IMR-90 (cell line): Measurements from ENCODE around the gene HS6ST2. TPM values are rescaled to one million over a fixed set of nuclear protein-coding genes. Genes with fewer than 3 reads are reported as not detected.

Source experiments
- ATAC-seq: fragments of 200-7000 bp; cut with Tn5 transposase; 2 replicates; pipeline ENCODE4 v1.9.1; 2020; ENCODE audit warnings: low read depth, mild to moderate bottlenecking, moderate library complexity
- BruUV-seq: library from RNA; stranded (reverse); fragments of 400-500 nt; replicated peaks from 2 replicates; lab custom pipeline; 2021; lab: Mats Ljungman, UMichigan
- CTCF ChIA-PET: fragments of 300-600 bp; formaldehyde crosslinking; extraction: SDS; loops from one replicate; lab custom pipeline; 2021; ENCODE audit warnings: antibody characterized with exemption; lab: Yijun Ruan, JAX
- POLR2A ChIA-PET: fragments of 300-600 bp; sonication (Branson Sonifier 250); formaldehyde crosslinking; loops from one replicate; lab custom pipeline; 2022; ENCODE audit warnings: antibody characterized with exemption; ENCODE audit not compliant: unreplicated experiment; lab: Charles Lee
- DNase-seq: peaks from one replicate; pipeline ENCODE4 v3.0.0; 2013
- H2AFZ ChIP-seq: replicated peaks from 2 replicates; pipeline ENCODE3; 2013; ENCODE audit warnings: low read length, mild to moderate bottlenecking; ENCODE audit not compliant: poor library complexity
- H2AK5ac ChIP-seq: 2 replicates; pipeline ENCODE4 v1.6.1; 2013; ENCODE audit warnings: low read depth, low read length, inconsistent platforms
- H2AK9ac ChIP-seq: replicated peaks from 2 replicates; pipeline ENCODE3; 2013; ENCODE audit warnings: mild to moderate bottlenecking, low read depth, low read length, moderate library complexity; ENCODE audit not compliant: poor library complexity
- H2BK120ac ChIP-seq: 2 replicates; pipeline ENCODE4 v1.6.1; 2013; ENCODE audit warnings: low read depth, low read length, inconsistent platforms
- H2BK15ac ChIP-seq: 3 replicates; pipeline ENCODE4 v1.6.1; 2013; ENCODE audit warnings: low read depth, low read length, inconsistent platforms
- H2BK20ac ChIP-seq: 2 replicates; pipeline ENCODE4 v1.6.1; 2013; ENCODE audit warnings: low read depth, mild to moderate bottlenecking, inconsistent platforms, low read length, moderate library complexity
- H2BK5ac ChIP-seq: 2 replicates; pipeline ENCODE4 v1.6.1; 2013; ENCODE audit warnings: mild to moderate bottlenecking, low read depth, low read length, inconsistent platforms; ENCODE audit not compliant: poor library complexity, severe bottlenecking
- H3K14ac ChIP-seq: replicated peaks from 2 replicates; pipeline ENCODE4 v1.6.1; 2013; ENCODE audit warnings: low read depth, low read length, inconsistent platforms
- H3K18ac ChIP-seq: 2 replicates; pipeline ENCODE4 v1.6.1; 2013; ENCODE audit warnings: low read depth, low read length, control low read depth
- H3K23ac ChIP-seq: 2 replicates; pipeline ENCODE4 v1.6.1; 2013; ENCODE audit warnings: low read depth, low read length, inconsistent platforms
- H3K27ac ChIP-seq: 2 replicates; pipeline ENCODE4 v1.5.1; 2013; ENCODE audit warnings: mild to moderate bottlenecking, control low read depth, low read length; ENCODE audit not compliant: insufficient read depth
- H3K27me3 ChIP-seq: 2 replicates; pipeline ENCODE4 v1.6.1; 2013; ENCODE audit warnings: low read length; ENCODE audit not compliant: control insufficient read depth, insufficient read depth
- H3K36me3 ChIP-seq: 2 replicates; pipeline ENCODE4 v1.6.1; 2013; ENCODE audit warnings: low read length, mixed read lengths; ENCODE audit not compliant: control insufficient read depth, insufficient read depth
- H3K4ac ChIP-seq: 2 replicates; pipeline ENCODE4 v1.6.1; 2013; ENCODE audit warnings: low read depth, low read length, inconsistent platforms
- H3K4me1 ChIP-seq: 2 replicates; pipeline ENCODE4 v1.6.1; 2013; ENCODE audit warnings: low read length, mixed read lengths; ENCODE audit not compliant: control insufficient read depth, insufficient read depth
- H3K4me2 ChIP-seq: 2 replicates; pipeline ENCODE4 v1.6.1; 2013; ENCODE audit warnings: low read depth, mild to moderate bottlenecking, control low read depth, low read length, moderate library complexity
- H3K4me3 ChIP-seq: 2 replicates; pipeline ENCODE4 v1.5.1; 2013; ENCODE audit warnings: low read depth, mild to moderate bottlenecking, control low read depth, low read length, moderate library complexity; ENCODE audit not compliant: insufficient read depth
- H3K56ac ChIP-seq: 2 replicates; pipeline ENCODE4 v1.6.1; 2013; ENCODE audit warnings: low read length, inconsistent platforms; ENCODE audit not compliant: insufficient read depth; ENCODE audit errors: extremely low read depth
- H3K79me1 ChIP-seq, 2 experiments: 2 replicates each; pipeline ENCODE4 v1.6.1; 2013; ENCODE audit warnings: low read length in 2 of 2, inconsistent platforms in 1 of 2, low read depth in 1 of 2
- H3K9ac ChIP-seq: 2 replicates; pipeline ENCODE4 v1.6.1; 2013; ENCODE audit warnings: low read depth, low read length, control low read depth
- H3K9me1 ChIP-seq: 2 replicates; pipeline ENCODE4 v1.6.1; 2013; ENCODE audit warnings: low read length, inconsistent platforms; ENCODE audit not compliant: insufficient read depth
- H3K9me3 ChIP-seq: 2 replicates; pipeline ENCODE4 v1.6.1; 2013; ENCODE audit warnings: low read length; ENCODE audit not compliant: control insufficient read depth, insufficient read depth
- H4K20me1 ChIP-seq: 2 replicates; pipeline ENCODE4 v1.6.1; 2013; ENCODE audit warnings: low read length, inconsistent platforms; ENCODE audit not compliant: insufficient read depth
- H4K5ac ChIP-seq: 2 replicates; pipeline ENCODE4 v1.6.1; 2013; ENCODE audit warnings: mild to moderate bottlenecking, low read depth, low read length, control low read depth
- H4K8ac ChIP-seq, 2 experiments: 2 replicates each; pipeline ENCODE4 v1.6.1; 2013; ENCODE audit warnings: low read depth in 2 of 2, low read length in 2 of 2, control low read depth in 1 of 2, inconsistent platforms in 1 of 2
- H4K91ac ChIP-seq: 2 replicates; pipeline ENCODE4 v1.6.1; 2013; ENCODE audit warnings: low read depth, low read length, inconsistent platforms; ENCODE audit not compliant: insufficient read depth
- NFE2L2 ChIP-seq: fragments of 150-350 bp; IDR thresholded peaks from 2 replicates; pipeline ENCODE4 v1.6.1; 2016; ENCODE audit warnings: low read depth, mild to moderate bottlenecking, low read length
- WGBS, 2 experiments: methylation state at CpG; one replicate each; pipeline versions ENCODE4 v1.1.5 to v1.1.7; 2013; ENCODE audit warnings: missing lambda C conversion rate in 2 of 2; ENCODE audit not compliant: insufficient read length in 1 of 2; ENCODE audit errors: extremely low coverage in 2 of 2; 5-methylcytosine and 5-hydroxymethylcytosine counted together
- dilution Hi-C: fragments of 300-500 bp; cut with HindIII; formaldehyde crosslinking; loops from one replicate; pipeline ENCODE4 v1.14.3; 2018; ENCODE audit warnings: low sequenced_read_pairs; ENCODE audit not compliant: unreplicated experiment
- in situ Hi-C: fragments of 300-500 bp; cut with MboI; formaldehyde crosslinking; loops from 3 replicates; pipeline ENCODE4 v1.14.3; 2019; ENCODE audit warnings: low sequenced_read_pairs, inconsistent platforms, mixed read lengths
- intact Hi-C: fragments of 100-400 bp; cut with micrococcal nuclease; formaldehyde crosslinking; loops from 2 replicates; pipeline ENCODE4 v1.10.0; 2022
- polyA plus RNA-seq, 3 experiments: library from polyadenylated mRNA; depleted of rRNA; stranded (reverse); fragments of >200 nt; gene quantifications; 2 replicates each; pipeline ENCODE4 v1.2.3, GENCODE V29; 2012; ENCODE audit warnings: low replicate concordance in 1 of 3
- total RNA-seq: library from RNA; depleted of rRNA; stranded (reverse); fragments of >200 nt; gene quantifications from 2 replicates; pipeline ENCODE4 v1.2.3, GENCODE V29; 2012
- TF ChIP-seq, protein P1 (sequence below): fragments of 150-350 bp; IDR thresholded peaks from 2 replicates; pipeline ENCODE4 v1.6.1; 2017; ENCODE audit warnings: mild to moderate bottlenecking, antibody characterized with exemption, low read length, low read depth

The HS6ST2 gene
- total and polyA plus RNA-seq, 2 of the 4 experiments (the other 2 are of a cell fraction) = not detected

DNA sequence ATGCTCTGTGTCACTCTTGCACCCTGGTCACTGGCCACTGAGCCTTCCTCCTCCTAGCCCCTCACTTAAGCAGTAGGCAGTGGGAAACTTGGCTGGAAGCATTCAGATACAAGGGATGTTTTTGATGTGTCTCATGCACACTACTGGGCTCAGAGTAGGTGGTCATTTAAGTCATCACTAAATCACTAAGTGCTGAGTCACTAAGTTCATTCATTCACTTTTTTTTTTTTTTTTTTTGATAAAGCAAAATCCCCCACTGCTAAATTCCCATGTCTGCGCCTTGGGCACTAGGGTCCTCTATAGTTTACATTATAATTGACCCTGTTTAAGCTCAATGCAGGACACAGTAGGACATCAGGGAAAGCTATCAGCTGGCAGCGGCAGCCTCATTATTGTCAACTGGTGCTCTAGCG, 287.2 kb downstream of the HS6ST2 start:
- H3K36me3 ChIP-seq = no peaks in the 10 kb centered on the region
- H3K4me1 ChIP-seq = no peaks in the 10 kb centered on the region
- H2BK20ac ChIP-seq = no peak overlapping the region
- H2BK120ac ChIP-seq = no peak overlapping the region
- peaks cover 4% of the 10 kb centered on the region; the same call in 1 of the 2 replicates for H3K27me3 ChIP-seq
- no peaks in the 10 kb centered on the region for H4K20me1 ChIP-seq
- H3K9ac ChIP-seq = no peak overlapping the region
- no peak overlapping the region for H2BK15ac ChIP-seq
- no peak overlapping the region for H4K5ac ChIP-seq
- no peak overlapping the region for H3K4me3 ChIP-seq
- H3K4ac ChIP-seq = no peak overlapping the region
- ATAC-seq (no peak), DNase-seq (peak; percentile 4)
- BruUV-seq = no TSS peak
- CTCF ChIA-PET = no interaction called here
- POLR2A ChIA-PET = no interaction called here
- H3K4me2 ChIP-seq = no peak overlapping the region
- no peak overlapping the region for H3K23ac ChIP-seq
- H3K9me1 ChIP-seq = no peaks in the 10 kb centered on the region
- in situ Hi-C loops (no loop called here), dilution Hi-C loops (no loop called here), intact Hi-C loops (no loop called here)
- no peaks in the 10 kb centered on the region for H3K9me3 ChIP-seq
- H2BK5ac ChIP-seq = no peak overlapping the region
- H3K14ac ChIP-seq = no peak overlapping the region
- 0 out of 2 replicates have a peak, but pooled peaks have one; percentile 27 for TF ChIP-seq NFE2L2
- TF ChIP-seq, protein P1, sequence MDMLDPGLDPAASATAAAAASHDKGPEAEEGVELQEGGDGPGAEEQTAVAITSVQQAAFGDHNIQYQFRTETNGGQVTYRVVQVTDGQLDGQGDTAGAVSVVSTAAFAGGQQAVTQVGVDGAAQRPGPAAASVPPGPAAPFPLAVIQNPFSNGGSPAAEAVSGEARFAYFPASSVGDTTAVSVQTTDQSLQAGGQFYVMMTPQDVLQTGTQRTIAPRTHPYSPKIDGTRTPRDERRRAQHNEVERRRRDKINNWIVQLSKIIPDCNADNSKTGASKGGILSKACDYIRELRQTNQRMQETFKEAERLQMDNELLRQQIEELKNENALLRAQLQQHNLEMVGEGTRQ = no peak
- no CpG with 5 or more reads among the region's 3 CpGs for WGBS, 2 experiments
- no peak overlapping the region for H2AK9ac ChIP-seq
- no peak overlapping the region for H3K56ac ChIP-seq
- no peak overlapping the region for H3K18ac ChIP-seq
- no peak overlapping the region for H4K8ac ChIP-seq
- no peak overlapping the region for H2AK5ac ChIP-seq
- no peak overlapping the region for H3K27ac ChIP-seq
- H3K79me1 ChIP-seq = no peaks in the 10 kb centered on the region
- no peak overlapping the region for H2AFZ ChIP-seq
- no peak overlapping the region for H4K91ac ChIP-seq
